ENCODE measurements around the gene DNHD1. TPM values are rescaled to one million over a fixed set of nuclear protein-coding genes. Genes with fewer than 3 reads are reported as not detected.

Gene DNHD1
- total RNA-seq, 2 experiments from 2014 or later: 20.9 to 21.0 TPM

DNA sequence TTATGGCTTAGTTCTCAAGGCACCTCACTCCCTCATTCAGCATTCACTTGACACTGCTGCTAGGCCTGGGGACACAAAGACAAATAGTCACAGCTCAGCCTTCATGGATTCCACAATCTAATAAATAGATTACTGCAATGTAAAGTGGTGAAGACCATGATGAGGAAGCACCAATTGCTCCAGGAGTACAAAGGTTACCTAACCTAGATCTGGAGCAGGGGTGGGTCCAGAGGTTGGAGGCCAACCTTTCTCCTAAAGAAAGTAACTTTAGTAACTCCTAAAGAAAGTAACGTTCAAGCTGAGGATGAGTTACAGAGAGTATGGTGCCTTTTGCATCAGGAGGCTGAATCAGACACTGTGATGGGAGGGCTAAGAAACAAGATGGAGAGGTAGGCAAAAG is 27.5 kb upstream of the DNHD1 start:
- intact Hi-C loops (cut with DNase I, micrococcal nuclease): no loop called here
- Mint-ChIP-seq H3K9me3 (ENCODE audit: low read depth) (no peaks in the 10 kb centered on the region), H3K36me3 (ENCODE audit: low read depth) (peaks cover 2% of the 10 kb centered on the region), H3K4me1 (peaks cover 12% of the 10 kb centered on the region), H3K27me3 (peaks cover 3% of the 10 kb centered on the region), H3K4me3 (no peak overlapping the region), H3K27ac (no peak overlapping the region)
- ATAC-seq (no peak), DNase-seq (no peak)
- CTCF ChIA-PET: interaction anchor here (1.0 to 1.5 kb wide), 3 partner anchors 26 to 91 kb away, joined by 3 to 4 read pairs (median 4); no protein-coding TSS in a partner anchor
- POLR2A ChIA-PET: no interaction called here

DNA sequence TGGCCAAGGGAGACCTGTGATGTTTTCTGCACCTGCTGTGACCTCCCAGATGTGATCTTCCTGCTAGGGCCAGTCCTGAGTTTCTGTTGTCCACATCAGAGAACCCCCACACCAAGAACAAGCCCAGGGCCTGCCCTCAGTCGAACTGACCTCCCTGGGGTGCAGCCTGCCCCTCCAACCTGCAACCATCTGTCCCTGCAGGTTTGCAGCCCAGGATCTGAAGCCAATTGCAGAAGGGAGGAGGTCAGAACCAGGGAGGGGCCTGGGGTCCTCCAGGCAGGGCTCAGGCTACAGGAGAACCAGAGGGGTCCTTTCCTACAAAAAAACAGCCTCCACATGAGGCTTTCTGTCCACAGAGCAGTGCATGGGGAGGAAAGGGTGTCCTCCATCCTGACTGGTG is 24.1 kb upstream of the DNHD1 start:
- intact Hi-C loops (cut with DNase I, micrococcal nuclease): loop anchor here in 1 of 2 experiments (2.0 kb wide), 1 partner anchor 82 kb away; the partner anchor contains the start of gene SMPD1
- ATAC-seq: peak; percentile 7
- Mint-ChIP-seq H3K27ac (no peak overlapping the region), H3K9me3 (ENCODE audit: low read depth) (no peaks in the 10 kb centered on the region), H3K27me3 (peaks cover 3% of the 10 kb centered on the region), H3K36me3 (ENCODE audit: low read depth) (no peaks in the 10 kb centered on the region), H3K4me1 (peaks cover 12% of the 10 kb centered on the region), H3K4me3 (peak overlapping the region; percentile 75)
- no peak for DNase-seq
- CTCF ChIA-PET: interaction anchor here (0.6 to 3.9 kb wide), 5 partner anchors 13 to 171 kb away, joined by 3 to 27 read pairs (median 6); no protein-coding TSS in a partner anchor
- POLR2A ChIA-PET: no interaction called here

DNA sequence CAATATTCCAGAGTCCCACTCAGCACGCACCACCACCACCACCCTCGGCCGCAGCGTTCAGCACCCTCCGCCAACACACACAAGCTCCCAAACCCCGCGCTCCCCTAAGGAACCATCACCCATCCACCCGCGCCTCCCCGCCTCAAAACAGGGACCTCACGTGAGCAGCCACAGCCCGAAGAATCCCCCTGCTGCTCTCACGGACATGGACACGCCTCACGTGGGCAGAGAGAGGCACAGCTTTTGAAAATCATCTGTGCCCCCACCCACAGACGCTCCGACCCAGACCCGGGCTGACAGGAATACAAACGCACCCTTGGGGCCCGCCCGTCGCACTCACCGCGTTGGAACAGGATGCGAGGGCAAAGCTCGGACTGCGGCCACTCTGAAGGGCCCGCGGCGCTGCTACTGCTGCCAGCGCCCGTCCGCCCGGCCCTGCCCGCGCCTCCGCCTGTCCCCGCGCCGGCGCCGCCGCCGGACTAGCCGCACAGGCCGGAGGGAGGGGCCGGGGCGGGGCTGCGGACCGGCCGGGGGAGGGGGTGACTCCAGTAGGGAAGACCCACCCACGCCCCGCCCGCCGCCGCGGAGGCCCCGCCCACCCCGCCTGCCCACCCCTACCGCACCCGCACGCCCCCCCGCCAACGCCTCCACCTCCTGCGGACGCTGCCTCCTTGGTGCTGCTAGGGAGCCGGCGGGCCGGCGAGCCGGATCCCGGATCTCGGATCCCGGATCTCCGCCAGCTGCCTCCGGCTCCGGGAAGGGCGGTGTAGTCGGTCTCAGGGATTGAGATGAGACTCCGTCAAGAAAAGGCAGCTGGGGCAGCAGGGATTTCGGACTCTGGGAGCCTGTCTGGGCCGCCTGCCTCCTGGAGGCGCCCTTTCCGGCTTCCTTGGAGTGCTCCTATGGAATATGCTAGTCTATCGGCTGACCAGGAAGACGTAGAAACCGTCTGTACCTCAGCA is 23.3 kb upstream of the DNHD1 start, which contains the start of gene TRIM3:
Gene TRIM3 (minus strand): TSS at position 491 of the 962 bp plus-strand sequence. CDS start 8,246 bp downstream, outside the sequence.
- intact Hi-C loops (cut with DNase I, micrococcal nuclease): loop anchor here in 1 of 2 experiments (1.0 to 2.0 kb wide), 2 partner anchors 54 to 83 kb away; partner anchors contain the start of genes APBB1 and SMPD1

DNA sequence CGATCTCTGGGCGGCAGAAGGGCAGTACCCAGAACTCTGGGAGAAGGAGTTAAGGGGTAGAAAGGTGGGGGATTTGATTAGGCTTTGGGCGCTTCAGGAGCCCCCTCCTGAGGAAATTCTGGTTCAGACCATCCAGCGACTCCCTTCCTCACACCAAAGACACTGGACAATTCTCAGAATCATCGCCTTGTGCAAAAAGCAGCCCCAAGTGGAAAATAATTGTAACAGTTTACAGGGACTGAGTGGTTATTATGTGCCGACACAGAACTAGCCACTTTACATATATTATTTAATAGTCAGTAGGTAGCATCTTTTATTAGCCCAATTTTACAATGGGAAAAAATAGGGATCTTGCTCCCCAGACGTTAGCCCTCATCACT is 22.7 kb upstream of the DNHD1 start:
- intact Hi-C loops (cut with DNase I, micrococcal nuclease): loop anchor here in 1 of 2 experiments (1.0 kb wide), 1 partner anchor 55 kb away; the partner anchor contains the start of gene APBB1
- H3K9me3 Mint-ChIP-seq (ENCODE audit: low read depth): no peaks in the 10 kb centered on the region
- H3K36me3 Mint-ChIP-seq (ENCODE audit: low read depth): no peaks in the 10 kb centered on the region
- H3K27me3 Mint-ChIP-seq: peaks cover 3% of the 10 kb centered on the region
- peak overlapping the region; percentile 60 for H3K4me3 Mint-ChIP-seq
- ChIA-PET POLR2A (no interaction called here), CTCF (interaction anchor here (1.1 kb wide), 1 partner anchor 10 kb away, joined by 5 read pairs; no protein-coding TSS in a partner anchor)
- ATAC-seq (no peak), DNase-seq (no peak)
- H3K27ac Mint-ChIP-seq: peak overlapping the region; percentile 33
- H3K4me1 Mint-ChIP-seq: peaks cover 16% of the 10 kb centered on the region

More for the DNA sequence above, 23.3 kb upstream of the DNHD1 start, which contains the start of gene TRIM3:
- peak; percentile 74 for DNase-seq
- ChIA-PET POLR2A (no interaction called here), CTCF (interaction anchor here (1.3 to 3.9 kb wide), 3 partner anchors 13 to 109 kb away, joined by 3 to 27 read pairs (median 8); no protein-coding TSS in a partner anchor)
- peaks cover 12% of the 10 kb centered on the region for H3K4me1 Mint-ChIP-seq
- H3K36me3 Mint-ChIP-seq (ENCODE audit: low read depth): no peaks in the 10 kb centered on the region
- H3K9me3 Mint-ChIP-seq (ENCODE audit: low read depth): no peaks in the 10 kb centered on the region
- peaks cover 3% of the 10 kb centered on the region for H3K27me3 Mint-ChIP-seq
- ATAC-seq: peak; percentile 59
- H3K27ac Mint-ChIP-seq: peak within 1 kb of the TSS; percentile 66
- peak within 1 kb of the TSS; percentile 75 for H3K4me3 Mint-ChIP-seq

DNA sequence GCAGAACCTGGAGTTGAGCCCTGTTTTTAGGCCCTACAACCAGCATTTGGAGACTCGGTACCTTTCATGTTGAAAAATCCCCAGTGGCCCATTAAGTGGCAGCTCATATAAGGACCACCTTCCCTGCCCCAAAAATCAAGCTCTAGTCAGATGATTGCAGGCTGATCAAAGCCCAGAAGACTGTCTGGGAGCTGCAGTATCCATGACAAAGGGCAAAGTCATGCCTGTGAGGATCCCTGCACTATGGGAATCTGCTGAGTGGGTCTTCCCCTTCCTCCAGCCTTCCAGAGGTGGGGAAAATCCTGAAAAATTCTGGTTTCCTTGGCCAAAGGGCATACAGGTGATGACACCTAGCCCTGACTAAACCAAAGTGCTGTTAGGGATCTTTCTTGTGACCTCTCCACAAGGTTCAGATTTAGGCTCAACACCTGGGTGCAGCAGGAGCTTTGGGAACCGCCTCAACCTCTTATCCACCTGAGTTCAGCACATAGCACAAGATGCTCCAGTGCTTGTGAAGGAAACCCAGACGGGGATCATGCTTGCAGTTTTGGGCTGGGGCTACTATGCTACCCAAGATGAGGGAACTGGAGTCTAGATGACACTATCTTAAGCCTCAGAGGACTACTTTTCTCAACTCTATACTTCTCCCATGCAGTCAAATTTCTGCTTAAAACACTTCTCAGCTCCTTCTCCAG is 22.1 kb upstream of the DNHD1 start:
- CTCF ChIA-PET: interaction anchor here (0.6 to 2.0 kb wide), 4 partner anchors 10 to 96 kb away, joined by 3 to 13 read pairs (median 4); no protein-coding TSS in a partner anchor

DNA sequence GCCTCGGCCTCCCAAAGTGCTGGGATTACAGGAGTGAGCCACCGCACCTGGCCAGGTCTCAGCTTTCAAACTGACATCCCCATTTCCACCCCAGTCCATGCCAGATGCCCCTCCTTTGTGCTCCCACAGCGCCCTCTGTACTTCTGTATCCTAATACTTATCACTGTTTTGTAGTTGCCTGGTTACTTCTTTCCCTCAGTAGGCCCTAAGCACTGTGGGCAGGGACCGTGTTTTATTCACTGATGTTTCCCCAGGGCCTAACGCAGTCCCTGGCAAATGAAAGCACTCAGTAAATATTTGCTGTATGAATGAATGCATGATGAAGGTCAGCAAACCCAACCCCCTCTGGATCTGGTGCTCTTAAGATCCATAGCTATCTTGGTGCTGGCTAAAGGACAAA is 21.1 kb upstream of the DNHD1 start:
- intact Hi-C loops (cut with DNase I, micrococcal nuclease): no loop called here
- no peak overlapping the region for H3K4me3 Mint-ChIP-seq
- ChIA-PET CTCF (interaction anchor here (0.6 to 2.0 kb wide), 3 partner anchors 32 to 97 kb away, joined by 3 to 13 read pairs (median 3); no protein-coding TSS in a partner anchor), POLR2A (interaction anchor here (0.6 kb wide), 1 partner anchor 70 kb away, joined by 5 read pairs; no protein-coding TSS in a partner anchor)
- DNase-seq (no peak), ATAC-seq (no peak)
- H3K9me3 Mint-ChIP-seq (ENCODE audit: low read depth): no peaks in the 10 kb centered on the region
- H3K27me3 Mint-ChIP-seq: peaks cover 3% of the 10 kb centered on the region
- H3K27ac Mint-ChIP-seq: no peak overlapping the region
- peaks cover 5% of the 10 kb centered on the region for H3K36me3 Mint-ChIP-seq (ENCODE audit: low read depth)
- H3K4me1 Mint-ChIP-seq: peaks cover 27% of the 10 kb centered on the region

More for the DNA sequence above, 22.1 kb upstream of the DNHD1 start:
- Mint-ChIP-seq H3K27ac (peak overlapping the region; percentile 16), H3K4me3 (peak overlapping the region; percentile 60), H3K4me1 (peaks cover 21% of the 10 kb centered on the region), H3K9me3 (ENCODE audit: low read depth) (no peaks in the 10 kb centered on the region), H3K36me3 (ENCODE audit: low read depth) (peaks cover 4% of the 10 kb centered on the region), H3K27me3 (peaks cover 3% of the 10 kb centered on the region)
- ATAC-seq (no peak), DNase-seq (no peak)
- intact Hi-C loops (cut with DNase I, micrococcal nuclease): loop anchor here in 1 of 2 experiments (1.0 kb wide), 1 partner anchor 56 kb away; the partner anchor contains the start of gene APBB1
- POLR2A ChIA-PET: interaction anchor here (0.6 kb wide), 1 partner anchor 69 kb away, joined by 5 read pairs; no protein-coding TSS in a partner anchor

DNA sequence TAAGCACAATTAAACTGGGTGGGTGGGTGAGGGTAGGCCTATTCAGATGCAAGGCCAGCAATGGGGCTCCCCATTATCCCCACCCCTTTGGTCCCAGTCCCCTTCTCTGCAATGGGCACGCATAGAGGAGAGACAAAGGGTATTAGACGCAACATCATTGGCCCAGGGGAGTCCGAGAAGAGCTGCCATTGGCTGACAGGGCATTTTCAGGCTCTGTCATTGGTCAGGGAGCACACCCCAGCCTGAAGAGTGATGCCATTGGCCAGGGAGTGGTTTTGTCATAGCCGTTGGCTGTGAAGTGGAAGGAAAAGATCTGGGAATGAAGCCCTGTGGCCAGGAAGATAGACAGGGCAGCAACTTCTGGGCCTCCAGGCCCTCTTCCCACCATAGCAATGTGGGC is 20.5 kb upstream of the DNHD1 start:
- POLR2A ChIA-PET: no interaction called here
- Mint-ChIP-seq H3K9me3 (ENCODE audit: low read depth) (no peaks in the 10 kb centered on the region), H3K4me1 (peaks cover 27% of the 10 kb centered on the region), H3K36me3 (ENCODE audit: low read depth) (peaks cover 7% of the 10 kb centered on the region), H3K27ac (no peak overlapping the region), H3K27me3 (peaks cover 1% of the 10 kb centered on the region), H3K4me3 (no peak overlapping the region)
- no peak for DNase-seq
- CTCF ChIA-PET: interaction anchor here (2.0 kb wide), 1 partner anchor 97 kb away, joined by 13 read pairs; no protein-coding TSS in a partner anchor
- no peak for ATAC-seq
- intact Hi-C loops (cut with DNase I, micrococcal nuclease): no loop called here

DNA sequence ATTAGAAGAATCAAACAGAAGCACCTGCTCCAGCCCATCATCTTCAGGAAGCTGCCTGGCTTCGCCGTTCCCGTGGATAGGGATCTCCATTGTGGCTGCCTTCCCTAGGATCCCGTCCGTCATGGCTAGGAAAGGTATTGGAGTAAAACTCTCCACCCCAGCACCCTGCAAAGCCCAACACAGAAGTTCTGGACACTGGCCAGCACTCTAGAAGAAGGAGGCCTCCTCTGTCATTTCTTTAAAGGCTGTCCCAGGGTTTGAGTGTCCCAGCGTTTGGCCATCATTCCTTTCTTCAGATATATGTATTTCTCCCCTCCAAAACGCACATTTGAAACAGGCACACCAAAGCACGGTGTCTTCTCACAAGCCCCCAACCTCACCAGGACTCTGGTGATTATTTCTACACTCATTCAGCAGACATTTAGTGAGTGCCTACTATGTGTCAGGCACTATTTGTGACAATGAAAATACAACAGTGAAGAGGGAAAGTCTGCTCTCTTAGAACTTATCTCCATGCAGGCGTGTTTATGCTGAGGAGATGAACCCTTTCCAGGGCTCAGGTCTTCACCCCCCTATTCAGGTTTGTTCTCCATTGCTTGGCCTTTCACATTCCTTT is 16.7 kb upstream of the DNHD1 start:
- POLR2A ChIA-PET: no interaction called here
- Mint-ChIP-seq H3K4me1 (peaks cover 30% of the 10 kb centered on the region), H3K27me3 (no peaks in the 10 kb centered on the region)

DNA sequence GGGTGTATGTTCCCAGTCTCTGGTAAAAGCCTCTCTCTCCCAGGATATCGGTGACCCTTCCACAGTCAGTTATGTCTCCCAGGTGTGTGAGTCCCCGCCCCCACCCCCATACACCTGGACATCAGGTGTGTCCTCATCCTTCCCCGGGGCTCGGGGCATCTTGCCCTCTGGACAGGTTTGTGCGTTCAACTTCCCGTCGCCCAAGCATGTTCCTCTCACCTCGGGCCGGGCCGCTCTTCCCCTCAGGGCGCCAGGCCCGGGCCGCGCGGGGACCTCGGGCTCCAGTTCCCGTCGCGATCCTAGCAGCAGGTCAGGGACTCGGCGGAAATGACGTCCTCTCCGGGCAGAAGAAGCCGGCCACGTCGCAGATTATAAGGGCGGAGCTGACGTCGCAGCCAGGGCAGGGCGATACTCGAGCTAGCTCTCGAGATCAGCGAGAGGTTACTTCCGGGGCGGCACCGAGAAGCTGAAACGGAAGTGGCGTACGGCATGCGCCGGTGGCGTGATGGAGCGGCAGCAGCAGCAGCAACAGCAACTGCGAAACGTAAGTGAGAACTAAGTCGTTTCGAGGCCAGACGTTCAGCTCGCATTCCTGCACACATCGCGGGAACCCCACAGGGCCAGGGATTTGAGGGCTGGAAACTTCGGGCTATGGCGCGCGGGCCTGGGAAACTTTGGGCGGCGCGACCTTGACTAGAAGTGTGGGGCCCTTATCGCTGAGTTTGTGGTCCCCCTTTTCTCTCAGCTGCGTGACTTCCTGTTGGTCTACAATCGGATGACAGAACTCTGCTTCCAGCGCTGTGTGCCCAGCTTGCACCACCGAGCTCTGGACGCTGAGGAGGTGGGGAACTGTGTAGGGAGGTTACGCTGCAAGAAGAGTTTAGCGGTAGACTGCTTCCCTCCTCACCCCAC is 15.8 kb upstream of the DNHD1 start, which contains the start of the genes ARFIP2 and TIMM10B:
Gene ARFIP2 (minus strand): TSS at position 320 of the 912 bp plus-strand sequence. CDS start 910 bp downstream, outside the sequence.
Gene TIMM10B (plus strand): TSS at position 490 of the 912 bp plus-strand sequence. CDS start 16 bp downstream, at position 506.
- peak within 1 kb of the TSS; percentile 80 for H3K4me3 Mint-ChIP-seq
- peak within 1 kb of the TSS; percentile 92 for H3K27ac Mint-ChIP-seq
- intact Hi-C loops (cut with DNase I, micrococcal nuclease): loop anchor here (1.0 to 10.0 kb wide), 17 partner anchors 51 to 1034 kb away; partner anchors contain the start of genes APBB1 (in 2 of the 2), FHIP1B (in 2 of the 2), ILK (in 2 of the 2) and MRPL17 (in 2 of the 2)
- no peaks in the 10 kb centered on the region for H3K27me3 Mint-ChIP-seq
- peaks cover 30% of the 10 kb centered on the region for H3K4me1 Mint-ChIP-seq
- ATAC-seq (peak; percentile 98), DNase-seq (peak; percentile 99)
- H3K9me3 Mint-ChIP-seq (ENCODE audit: low read depth): no peaks in the 10 kb centered on the region
- ChIA-PET POLR2A (interaction anchor here (0.7 to 1.3 kb wide), 9 partner anchors 9 to 247 kb away, joined by 3 to 7 read pairs (median 4); partner anchors contain the start of genes FHIP1B, MRPL17, SMPD1 and TAF10), CTCF (interaction anchor here (0.6 to 2.2 kb wide), 15 partner anchors 13 to 478 kb away, joined by 3 to 15 read pairs (median 4); partner anchors contain the start of genes HPX, MRPL17 and SMPD1)
- H3K36me3 Mint-ChIP-seq (ENCODE audit: low read depth): peaks cover 22% of the 10 kb centered on the region

More for the DNA sequence above, 16.7 kb upstream of the DNHD1 start:
- peak overlapping the region; percentile 80 for H3K4me3 Mint-ChIP-seq
- intact Hi-C loops (cut with DNase I, micrococcal nuclease): loop anchor here (2.0 to 10.0 kb wide), 7 partner anchors 52 to 1034 kb away; partner anchors contain the start of genes APBB1 (in 1 of the 2), CAVIN3 (in 1 of the 2), FHIP1B (in 1 of the 2) and PPFIBP2 (in 1 of the 2)
- H3K9me3 Mint-ChIP-seq (ENCODE audit: low read depth): no peaks in the 10 kb centered on the region
- CTCF ChIA-PET: interaction anchor here (1.4 kb wide), 1 partner anchor 14 kb away, joined by 4 read pairs; no protein-coding TSS in a partner anchor
- peaks cover 22% of the 10 kb centered on the region for H3K36me3 Mint-ChIP-seq (ENCODE audit: low read depth)
- peak overlapping the region; percentile 92 for H3K27ac Mint-ChIP-seq
- DNase-seq: no peak
- ATAC-seq: no peak
